ENCODE measurements around the gene SP140. TPM values are rescaled to one million over a fixed set of nuclear protein-coding genes. Genes with fewer than 3 reads are reported as not detected.

The SP140 gene
- total and polyA plus RNA-seq, 2 of the 8 experiments (the other 6 are each of a cell fraction or from before 2014, with no cell fraction given), result 0.23 to 1.3 TPM

DNA sequence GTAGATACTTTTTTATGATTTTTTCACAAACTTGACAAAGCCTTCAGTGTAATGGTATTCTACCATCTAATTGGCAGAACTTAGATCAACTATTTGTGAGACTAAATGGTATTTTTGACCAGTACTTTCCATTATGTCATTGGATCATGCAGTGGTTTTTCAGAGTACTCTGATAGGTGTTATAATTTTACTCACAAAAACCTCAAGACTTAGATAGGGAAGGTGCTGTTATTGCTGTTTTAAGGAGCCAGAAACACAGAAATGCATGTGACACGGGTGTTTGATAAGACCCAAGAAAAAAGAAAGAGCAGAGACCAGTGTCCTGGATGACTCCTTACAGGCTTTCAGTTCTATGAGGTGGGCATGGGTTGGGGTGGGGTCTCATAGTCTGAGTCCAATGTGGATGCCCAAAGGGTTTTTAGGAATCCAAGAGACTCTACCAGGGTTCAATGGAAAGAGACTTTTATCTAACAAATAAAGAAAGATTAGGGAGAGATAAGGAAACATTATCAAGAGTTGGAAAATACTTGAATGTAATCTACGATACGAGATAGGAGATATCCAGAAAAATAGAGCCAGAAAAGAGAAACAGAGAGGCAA, 31.3 kb downstream of the SP140 start:
- WGBS, 2 experiments (ENCODE audit: extremely low coverage in 1 of 2, insufficient coverage in 1 of 2, insufficient read length in 1 of 2, insufficient replicate concordance in 2 of 2, low coverage in 1 of 2, low lambda C conversion rate in 2 of 2, missing lambda C conversion rate in 1 of 2), result 92% methylated on average over 3 of the region's 3 CpGs; no CpG with 5 or more reads in 1 of the 2 experiments
- no peak overlapping the region for H3K4ac ChIP-seq (replicated peaks; ENCODE audit: insufficient read length, low read depth, low read length)
- no peaks in the 10 kb centered on the region for H3K36me3 ChIP-seq (ENCODE audit: control insufficient read depth in 2 of 4, insufficient read depth in 4 of 4, low read length in 3 of 4)
- no peak overlapping the region for H2BK15ac ChIP-seq (ENCODE audit: low read length)
- no peak overlapping the region for H2AFZ ChIP-seq (ENCODE audit: low read length)
- no peaks in the 10 kb centered on the region for H3K23me2 ChIP-seq (ENCODE audit: low read depth, low read length)
- DNase-seq (ENCODE audit: low read depth in 1 of 2, low spot score in 2 of 2) (no peak), FAIRE-seq (no peak)
- H3K27me3 ChIP-seq (replicated peaks in 1 of 4; ENCODE audit: control insufficient read depth in 3 of 4, extremely low read depth in 1 of 4, insufficient read depth in 3 of 4, low read length in 3 of 4), result no peaks in the 10 kb centered on the region
- H4K8ac ChIP-seq (ENCODE audit: extremely low read depth, insufficient read depth, low read length), result no peak overlapping the region
- H2BK120ac ChIP-seq (replicated peaks; ENCODE audit: low read depth, low read length), result no peak overlapping the region
- POLR2A ChIA-PET (ENCODE audit: partially characterized antibody), result no interaction called here
- H4K91ac ChIP-seq (replicated peaks; ENCODE audit: insufficient read length, low read length), result no peak overlapping the region
- H3K27ac ChIP-seq (ENCODE audit: low read depth, low read length), result no peak overlapping the region
- H3K9ac ChIP-seq (replicated peaks in 1 of 4; ENCODE audit: extremely low read depth in 1 of 4, low read depth in 3 of 4, low read length in 3 of 4), result no peak overlapping the region
- no peak overlapping the region for H4K5ac ChIP-seq (ENCODE audit: insufficient read length, low read depth, low read length)
- H3K14ac ChIP-seq (ENCODE audit: insufficient read length), result no peak overlapping the region
- no peaks in the 10 kb centered on the region for H3K79me2 ChIP-seq (ENCODE audit: control insufficient read depth in 1 of 2, insufficient read depth in 2 of 2, low read length in 2 of 2)
- H4K20me1 ChIP-seq (replicated peaks in 1 of 2; ENCODE audit: control insufficient read depth in 1 of 2, insufficient read depth in 2 of 2, low read length in 2 of 2), result no peaks in the 10 kb centered on the region
- no peak overlapping the region for H3K4me3 ChIP-seq (ENCODE audit: extremely low read depth in 1 of 4, insufficient read depth in 2 of 4, low read depth in 3 of 4, low read length in 4 of 4)
- no peak overlapping the region for H3K4me2 ChIP-seq (ENCODE audit: insufficient read depth in 1 of 2, low read depth in 2 of 2, low read length in 2 of 2)
- no peaks in the 10 kb centered on the region for H3K79me1 ChIP-seq (ENCODE audit: low read depth, low read length)
- H2BK20ac ChIP-seq (ENCODE audit: low read length), result no peak overlapping the region
- no peak overlapping the region for H2BK12ac ChIP-seq (ENCODE audit: low read depth, low read length)
- H3K9me3 ChIP-seq (ENCODE audit: insufficient read depth in 2 of 2, low read depth in 1 of 2, low read length in 1 of 2), result no peaks in the 10 kb centered on the region
- CTCF ChIA-PET (ENCODE audit: partially characterized antibody), result no interaction called here
- no peak overlapping the region for H3K18ac ChIP-seq (ENCODE audit: extremely low read depth, low read length)
- no peak overlapping the region for H2AK5ac ChIP-seq (ENCODE audit: low read depth, low read length)
- no peak overlapping the region for H3K23ac ChIP-seq (ENCODE audit: insufficient read length)
- H2BK5ac ChIP-seq (ENCODE audit: low read depth, low read length), result no peak overlapping the region
- no peaks in the 10 kb centered on the region for H3K4me1 ChIP-seq (replicated peaks in 1 of 4; ENCODE audit: control insufficient read depth in 3 of 4, insufficient read depth in 4 of 4, low read length in 3 of 4)
- H3K56ac ChIP-seq (replicated peaks; ENCODE audit: insufficient read length, low read depth, low read length), result no peak overlapping the region
- TF ChIP-seq TCF12 (IDR thresholded peaks at IDR 0.05; ENCODE audit: low read depth, low read length), result no peak
- TF ChIP-seq POU5F1 (IDR thresholded peaks at IDR 0.05; ENCODE audit: low read depth, low read length), result no peak
- TF ChIP-seq, protein P1, sequence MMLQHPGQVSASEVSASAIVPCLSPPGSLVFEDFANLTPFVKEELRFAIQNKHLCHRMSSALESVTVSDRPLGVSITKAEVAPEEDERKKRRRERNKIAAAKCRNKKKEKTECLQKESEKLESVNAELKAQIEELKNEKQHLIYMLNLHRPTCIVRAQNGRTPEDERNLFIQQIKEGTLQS (IDR thresholded peaks at IDR 0.05; ENCODE audit: insufficient read depth, low read depth, low read length), result no peak
- no peak for TF ChIP-seq JUN (IDR thresholded peaks at IDR 0.05; ENCODE audit: low read depth, low read length)
- no peak for TF ChIP-seq POLR2AphosphoS5 (IDR thresholded peaks at IDR 0.05; ENCODE audit: low read depth, low read length)
- no peak for TF ChIP-seq BCL11A (IDR thresholded peaks at IDR 0.05; ENCODE audit: low read depth in 2 of 2, low read length in 2 of 2)
- no peak for TF ChIP-seq JUND (IDR thresholded peaks at IDR 0.05; ENCODE audit: low read length)
- TF ChIP-seq GABPA (IDR thresholded peaks at IDR 0.05; ENCODE audit: borderline replicate concordance, insufficient read depth, low read length), result no peak
- TF ChIP-seq CHD1 (IDR thresholded peaks at IDR 0.05; ENCODE audit: low read depth, low read length), result no peak
- no peak for TF ChIP-seq TAF1 (IDR thresholded peaks at IDR 0.05; ENCODE audit: low read depth, low read length)
- TF ChIP-seq, protein P2, sequence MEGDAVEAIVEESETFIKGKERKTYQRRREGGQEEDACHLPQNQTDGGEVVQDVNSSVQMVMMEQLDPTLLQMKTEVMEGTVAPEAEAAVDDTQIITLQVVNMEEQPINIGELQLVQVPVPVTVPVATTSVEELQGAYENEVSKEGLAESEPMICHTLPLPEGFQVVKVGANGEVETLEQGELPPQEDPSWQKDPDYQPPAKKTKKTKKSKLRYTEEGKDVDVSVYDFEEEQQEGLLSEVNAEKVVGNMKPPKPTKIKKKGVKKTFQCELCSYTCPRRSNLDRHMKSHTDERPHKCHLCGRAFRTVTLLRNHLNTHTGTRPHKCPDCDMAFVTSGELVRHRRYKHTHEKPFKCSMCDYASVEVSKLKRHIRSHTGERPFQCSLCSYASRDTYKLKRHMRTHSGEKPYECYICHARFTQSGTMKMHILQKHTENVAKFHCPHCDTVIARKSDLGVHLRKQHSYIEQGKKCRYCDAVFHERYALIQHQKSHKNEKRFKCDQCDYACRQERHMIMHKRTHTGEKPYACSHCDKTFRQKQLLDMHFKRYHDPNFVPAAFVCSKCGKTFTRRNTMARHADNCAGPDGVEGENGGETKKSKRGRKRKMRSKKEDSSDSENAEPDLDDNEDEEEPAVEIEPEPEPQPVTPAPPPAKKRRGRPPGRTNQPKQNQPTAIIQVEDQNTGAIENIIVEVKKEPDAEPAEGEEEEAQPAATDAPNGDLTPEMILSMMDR (IDR thresholded peaks at IDR 0.05; ENCODE audit: control extremely low read depth in 1 of 3, insufficient read depth in 1 of 3, low read depth in 1 of 3, low read length in 3 of 3), result no peak
- TF ChIP-seq PHF8 (conservative IDR thresholded peaks at IDR 0.05; ENCODE audit: low read depth, low read length), result no peak
